Erythroblast (primary cell): ENCODE results near the gene RAD51B.

ENCODE experiments used
- GATA1 ChIP-seq: IDR thresholded peaks from 2 replicates; pipeline ENCODE4 v1.6.1; 2011; ENCODE audit warnings: low read depth, mild to moderate bottlenecking, control low read depth, low read length, moderate library complexity
- POLR2A ChIP-seq: IDR thresholded peaks from 2 replicates; pipeline ENCODE4 v1.6.1; 2011; ENCODE audit warnings: mild to moderate bottlenecking, low read length

DNA sequence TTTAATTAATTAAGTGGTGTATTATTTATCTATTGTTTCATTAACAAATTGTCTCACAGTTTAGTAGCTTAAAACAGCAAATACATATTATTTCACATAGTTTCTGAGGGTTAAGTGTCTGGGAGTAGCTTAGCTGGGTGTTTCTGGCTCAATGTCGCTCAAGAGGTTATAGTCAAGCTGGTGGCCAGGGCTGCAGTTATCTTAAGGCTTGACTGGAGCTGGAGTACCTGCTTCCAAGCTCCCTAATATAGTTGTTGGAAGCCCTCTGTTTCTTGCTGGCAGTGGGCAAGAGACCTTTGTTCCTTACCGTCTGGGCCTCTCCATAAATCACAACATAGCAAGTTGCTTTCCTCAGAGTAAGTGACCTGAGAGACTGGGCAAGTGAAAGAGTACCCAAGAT lies 66.6 kb downstream of the RAD51B start:
- no peak for TF ChIP-seq POLR2A
- no peak for TF ChIP-seq GATA1
